Esophagus squamous epithelium (tissue), 4 donors: Measurements from ENCODE around the gene ZDHHC18.

ENCODE experiments used
- POLR2A ChIP-seq, 4 donors: fragments of 450-650 bp; IDR thresholded peaks; one replicate each; pipeline ENCODE4 v1.6.1; 2017; ENCODE audit warnings: antibody characterized with exemption in 4 of 4, mild to moderate bottlenecking in 4 of 4, moderate library complexity in 3 of 4
- TF ChIP-seq, protein P1 (sequence below), 6 experiments: fragments of 450-650 bp in 4 of 6; fragments of 200-600 bp in 2 of 6; sonication (generic) in 2 of 6; IDR thresholded peaks; one replicate each; pipeline ENCODE4 v1.5.1; 2016 to 2019; ENCODE audit warnings: antibody characterized with exemption in 6 of 6, mild to moderate bottlenecking in 4 of 6, moderate library complexity in 4 of 6

DNA sequence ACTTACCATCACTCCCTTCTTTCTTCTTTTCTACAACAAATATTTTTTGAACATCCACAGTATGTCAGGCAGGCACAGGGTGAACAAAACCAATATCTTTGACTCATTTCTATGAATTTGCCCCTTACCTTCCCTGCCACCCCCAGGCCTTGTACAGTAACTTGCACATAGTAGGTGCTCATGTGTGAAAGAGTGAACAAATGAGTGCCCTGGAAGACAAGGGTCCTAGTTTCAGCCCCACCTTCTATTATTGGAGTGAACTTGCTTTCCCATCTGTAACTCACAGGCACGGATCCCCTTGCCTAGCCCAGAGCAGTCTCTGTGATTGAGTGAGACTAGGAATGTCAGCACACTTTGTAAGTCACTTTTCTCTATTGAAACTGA, 12.8 kb downstream of the ZDHHC18 start:
- TF ChIP-seq, protein P1, sequence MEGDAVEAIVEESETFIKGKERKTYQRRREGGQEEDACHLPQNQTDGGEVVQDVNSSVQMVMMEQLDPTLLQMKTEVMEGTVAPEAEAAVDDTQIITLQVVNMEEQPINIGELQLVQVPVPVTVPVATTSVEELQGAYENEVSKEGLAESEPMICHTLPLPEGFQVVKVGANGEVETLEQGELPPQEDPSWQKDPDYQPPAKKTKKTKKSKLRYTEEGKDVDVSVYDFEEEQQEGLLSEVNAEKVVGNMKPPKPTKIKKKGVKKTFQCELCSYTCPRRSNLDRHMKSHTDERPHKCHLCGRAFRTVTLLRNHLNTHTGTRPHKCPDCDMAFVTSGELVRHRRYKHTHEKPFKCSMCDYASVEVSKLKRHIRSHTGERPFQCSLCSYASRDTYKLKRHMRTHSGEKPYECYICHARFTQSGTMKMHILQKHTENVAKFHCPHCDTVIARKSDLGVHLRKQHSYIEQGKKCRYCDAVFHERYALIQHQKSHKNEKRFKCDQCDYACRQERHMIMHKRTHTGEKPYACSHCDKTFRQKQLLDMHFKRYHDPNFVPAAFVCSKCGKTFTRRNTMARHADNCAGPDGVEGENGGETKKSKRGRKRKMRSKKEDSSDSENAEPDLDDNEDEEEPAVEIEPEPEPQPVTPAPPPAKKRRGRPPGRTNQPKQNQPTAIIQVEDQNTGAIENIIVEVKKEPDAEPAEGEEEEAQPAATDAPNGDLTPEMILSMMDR (IDR thresholded peaks at IDR 0.05): no peak
- TF ChIP-seq POLR2A (IDR thresholded peaks at IDR 0.05): no peak
